ENCODE measurements around the gene MYCBP2.

The MYCBP2 gene

DNA sequence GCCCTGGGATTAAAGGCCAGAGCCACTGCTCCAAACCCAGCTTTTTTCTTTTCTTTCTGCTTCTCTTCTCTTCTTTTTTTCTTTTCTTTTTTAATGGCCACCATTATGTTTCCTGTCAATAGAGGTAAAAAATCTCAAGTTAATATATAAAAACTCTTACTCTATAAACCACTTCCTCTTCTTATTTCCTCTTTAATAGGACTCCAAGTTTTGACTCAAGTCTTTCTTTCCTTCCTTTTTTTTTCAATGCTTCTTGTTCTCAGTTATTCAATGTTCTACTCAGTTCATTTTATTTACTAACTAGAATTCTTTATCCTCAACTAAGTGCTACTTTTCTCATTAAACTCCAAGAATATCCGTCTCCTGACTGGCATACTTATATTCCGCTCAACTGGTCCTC is 27.1 kb upstream of the MYCBP2 start:
- H2BK120ac ChIP-seq (ENCODE audit: low read depth, low read length): no peak overlapping the region
- no peak overlapping the region for H3K27ac ChIP-seq (ENCODE audit: low read length, poor library complexity, severe bottlenecking)
- no peak overlapping the region for H4K91ac ChIP-seq (ENCODE audit: low read length)
- no peak overlapping the region for H4K8ac ChIP-seq (ENCODE audit: low read length)
- H3K18ac ChIP-seq (ENCODE audit: low read depth in 1 of 2, low read length in 2 of 2): no peak overlapping the region
- H3K4me2 ChIP-seq (ENCODE audit: low read length, poor library complexity, severe bottlenecking): no peak overlapping the region
- H3K4me1 ChIP-seq (ENCODE audit: control insufficient read depth, insufficient read depth, low read depth, low read length): no peaks in the 10 kb centered on the region
- H3K9me3 ChIP-seq (ENCODE audit: control insufficient read depth, low read length): no peaks in the 10 kb centered on the region
- H3K79me1 ChIP-seq (replicated peaks; ENCODE audit: low read length, poor library complexity, severe bottlenecking): no peaks in the 10 kb centered on the region
- H3K14ac ChIP-seq (ENCODE audit: low read length in 2 of 2): no peak overlapping the region
- no peak overlapping the region for H2BK12ac ChIP-seq (ENCODE audit: low read length in 2 of 2)
- no peak overlapping the region for H3K4ac ChIP-seq (ENCODE audit: low read depth in 1 of 2, low read length in 2 of 2)
- no peak for DNase-seq
- no peak overlapping the region for H3K9ac ChIP-seq (ENCODE audit: low read length)
- H3K23ac ChIP-seq (ENCODE audit: low read length in 2 of 2): no peak overlapping the region
- no peaks in the 10 kb centered on the region for H3K27me3 ChIP-seq (ENCODE audit: control insufficient read depth in 1 of 2, insufficient read depth in 1 of 2, low read length in 2 of 2)
- H3K36me3 ChIP-seq (ENCODE audit: control insufficient read depth in 1 of 2, insufficient read depth in 2 of 2, low read depth in 1 of 2, low read length in 2 of 2): no peaks in the 10 kb centered on the region
- H3K4me3 ChIP-seq (ENCODE audit: insufficient read depth in 1 of 2, low read depth in 1 of 2, low read length in 2 of 2): no peak overlapping the region
- no peak overlapping the region for H2BK5ac ChIP-seq (ENCODE audit: low read depth, low read length, poor library complexity, severe bottlenecking)
- no peak overlapping the region for H2AK5ac ChIP-seq (ENCODE audit: low read length, severe bottlenecking)
- no peak overlapping the region for H2BK15ac ChIP-seq (ENCODE audit: low read depth, poor library complexity, severe bottlenecking)
- H2AFZ ChIP-seq (ENCODE audit: low read depth, low read length): no peak overlapping the region
- WGBS: 100% methylated on average over 2 of the region's 2 CpGs

GRCh38 chr13:77351315-77351714 is 24.4 kb upstream of the MYCBP2 start:
- Histone ChIP-seq H4K8ac (ENCODE audit: low read length) (no peak overlapping the region), H3K4me1 (ENCODE audit: control insufficient read depth, insufficient read depth, low read depth, low read length) (no peaks in the 10 kb centered on the region), H3K79me1 (replicated peaks; ENCODE audit: low read length, poor library complexity, severe bottlenecking) (no peaks in the 10 kb centered on the region), H3K9ac (ENCODE audit: low read length) (no peak overlapping the region), H2BK120ac (ENCODE audit: low read depth, low read length) (no peak overlapping the region), H2AFZ (ENCODE audit: low read depth, low read length) (no peak overlapping the region), H2BK15ac (ENCODE audit: low read depth, poor library complexity, severe bottlenecking) (no peak overlapping the region), H3K36me3 (ENCODE audit: control insufficient read depth in 1 of 2, insufficient read depth in 2 of 2, low read depth in 1 of 2, low read length in 2 of 2) (no peaks in the 10 kb centered on the region), H2AK5ac (ENCODE audit: low read length, severe bottlenecking) (no peak overlapping the region), H2BK5ac (ENCODE audit: low read depth, low read length, poor library complexity, severe bottlenecking) (no peak overlapping the region), H2BK12ac (ENCODE audit: low read length in 2 of 2) (no peak overlapping the region), H3K9me3 (ENCODE audit: control insufficient read depth, low read length) (no peaks in the 10 kb centered on the region), H3K4me3 (ENCODE audit: insufficient read depth in 1 of 2, low read depth in 1 of 2, low read length in 2 of 2) (no peak overlapping the region), H3K23ac (ENCODE audit: low read length in 2 of 2) (no peak overlapping the region), H3K4ac (ENCODE audit: low read depth in 1 of 2, low read length in 2 of 2) (no peak overlapping the region), H3K4me2 (ENCODE audit: low read length, poor library complexity, severe bottlenecking) (no peak overlapping the region), H3K27ac (ENCODE audit: low read length, poor library complexity, severe bottlenecking) (no peak overlapping the region), H4K91ac (ENCODE audit: low read length) (no peak overlapping the region), H3K27me3 (ENCODE audit: control insufficient read depth in 1 of 2, insufficient read depth in 1 of 2, low read length in 2 of 2) (no peaks in the 10 kb centered on the region), H3K14ac (ENCODE audit: low read length in 2 of 2) (no peak overlapping the region), H3K18ac (ENCODE audit: low read depth in 1 of 2, low read length in 2 of 2) (no peak overlapping the region)
- no peak for DNase-seq
- 86% methylated on average over 1 of the region's 3 CpGs for WGBS

GRCh38 chr13:77350811-77351210 is 23.9 kb upstream of the MYCBP2 start:
- no peak overlapping the region for H2BK120ac ChIP-seq (ENCODE audit: low read depth, low read length)
- no peaks in the 10 kb centered on the region for H3K36me3 ChIP-seq (ENCODE audit: control insufficient read depth in 1 of 2, insufficient read depth in 2 of 2, low read depth in 1 of 2, low read length in 2 of 2)
- H3K18ac ChIP-seq (ENCODE audit: low read depth in 1 of 2, low read length in 2 of 2): no peak overlapping the region
- H3K4me1 ChIP-seq (ENCODE audit: control insufficient read depth, insufficient read depth, low read depth, low read length): no peaks in the 10 kb centered on the region
- no peak overlapping the region for H3K27ac ChIP-seq (ENCODE audit: low read length, poor library complexity, severe bottlenecking)
- H2BK15ac ChIP-seq (ENCODE audit: low read depth, poor library complexity, severe bottlenecking): no peak overlapping the region
- no peak overlapping the region for H4K91ac ChIP-seq (ENCODE audit: low read length)
- no peak overlapping the region for H3K14ac ChIP-seq (ENCODE audit: low read length in 2 of 2)
- no peak overlapping the region for H3K4me2 ChIP-seq (ENCODE audit: low read length, poor library complexity, severe bottlenecking)
- H3K9me3 ChIP-seq (ENCODE audit: control insufficient read depth, low read length): no peaks in the 10 kb centered on the region
- no CpG with 5 or more reads among the region's 1 CpG for WGBS
- no peak overlapping the region for H3K23ac ChIP-seq (ENCODE audit: low read length in 2 of 2)
- DNase-seq: no peak
- H2BK12ac ChIP-seq (ENCODE audit: low read length in 2 of 2): no peak overlapping the region
- H2AFZ ChIP-seq (ENCODE audit: low read depth, low read length): no peak overlapping the region
- no peak overlapping the region for H2BK5ac ChIP-seq (ENCODE audit: low read depth, low read length, poor library complexity, severe bottlenecking)
- H3K79me1 ChIP-seq (replicated peaks; ENCODE audit: low read length, poor library complexity, severe bottlenecking): no peaks in the 10 kb centered on the region
- H2AK5ac ChIP-seq (ENCODE audit: low read length, severe bottlenecking): no peak overlapping the region
- no peak overlapping the region for H3K4me3 ChIP-seq (ENCODE audit: insufficient read depth in 1 of 2, low read depth in 1 of 2, low read length in 2 of 2)
- H3K9ac ChIP-seq (ENCODE audit: low read length): no peak overlapping the region
- H3K4ac ChIP-seq (ENCODE audit: low read depth in 1 of 2, low read length in 2 of 2): no peak overlapping the region
- H3K27me3 ChIP-seq (ENCODE audit: control insufficient read depth in 1 of 2, insufficient read depth in 1 of 2, low read length in 2 of 2): no peaks in the 10 kb centered on the region
- no peak overlapping the region for H4K8ac ChIP-seq (ENCODE audit: low read length)

- Histone ChIP-seq H2BK15ac (ENCODE audit: low read depth, poor library complexity, severe bottlenecking) (no peak overlapping the region), H4K91ac (ENCODE audit: low read length) (no peak overlapping the region), H2AK5ac (ENCODE audit: low read length, severe bottlenecking) (no peak overlapping the region), H3K27ac (ENCODE audit: low read length, poor library complexity, severe bottlenecking) (no peak overlapping the region), H2BK120ac (ENCODE audit: low read depth, low read length) (no peak overlapping the region), H2AFZ (ENCODE audit: low read depth, low read length) (no peak overlapping the region), H3K4me2 (ENCODE audit: low read length, poor library complexity, severe bottlenecking) (no peak overlapping the region), H3K4me1 (ENCODE audit: control insufficient read depth, insufficient read depth, low read depth, low read length) (no peaks in the 10 kb centered on the region), H3K79me1 (replicated peaks; ENCODE audit: low read length, poor library complexity, severe bottlenecking) (no peaks in the 10 kb centered on the region), H3K18ac (ENCODE audit: low read depth in 1 of 2, low read length in 2 of 2) (no peak overlapping the region), H3K27me3 (ENCODE audit: control insufficient read depth in 1 of 2, insufficient read depth in 1 of 2, low read length in 2 of 2) (no peaks in the 10 kb centered on the region), H3K9ac (ENCODE audit: low read length) (no peak overlapping the region), H3K4ac (ENCODE audit: low read depth in 1 of 2, low read length in 2 of 2) (no peak overlapping the region), H2BK5ac (ENCODE audit: low read depth, low read length, poor library complexity, severe bottlenecking) (no peak overlapping the region), H4K8ac (ENCODE audit: low read length) (no peak overlapping the region), H3K36me3 (ENCODE audit: control insufficient read depth in 1 of 2, insufficient read depth in 2 of 2, low read depth in 1 of 2, low read length in 2 of 2) (no peaks in the 10 kb centered on the region), H3K4me3 (ENCODE audit: insufficient read depth in 1 of 2, low read depth in 1 of 2, low read length in 2 of 2) (no peak overlapping the region), H3K14ac (ENCODE audit: low read length in 2 of 2) (no peak overlapping the region), H2BK12ac (ENCODE audit: low read length in 2 of 2) (no peak overlapping the region), H3K23ac (ENCODE audit: low read length in 2 of 2) (no peak overlapping the region), H3K9me3 (ENCODE audit: control insufficient read depth, low read length) (no peaks in the 10 kb centered on the region)
- no peak for DNase-seq
- 80% methylated on average over 1 of the region's 1 CpG for WGBS
Measured at GRCh38 chr13:77349365-77349764, 22.5 kb upstream of the MYCBP2 start.
